Pancreas (tissue), 10 donors: ENCODE measurements around the gene GREB1L. TPM values are rescaled to one million over a fixed set of nuclear protein-coding genes. Genes with fewer than 3 reads are reported as not detected.

ENCODE experiments used
- ATAC-seq, 4 donors: fragments of 200-7000 bp; cut with Tn5 transposase; one replicate each; pipeline versions ENCODE4 v1.8.0 to v1.9.1; 2020; ENCODE audit warnings: mild to moderate bottlenecking in 4 of 4, moderate library complexity in 4 of 4
- DNase-seq, 6 donors: peaks; one replicate each; pipeline ENCODE4 v3.0.0-alpha.2; 2020
- FAIRE-seq: peaks from 2 replicates; lab custom pipeline; 2012; peaks lifted over from hg19 to GRCh38; lab: Jason Lieb, UNC
- H3K27ac ChIP-seq, 4 donors: fragments of 200-600 bp; sonication (generic); 1 replicate in 3 of 4; 2 replicates in 1 of 4; pipeline versions ENCODE4 v1.5.0 to v1.8.0; 2020
- H3K27me3 ChIP-seq, 4 donors: fragments of 200-600 bp; one replicate each; pipeline ENCODE4 v1.8.0; 2021
- H3K36me3 ChIP-seq, 3 donors: fragments of 200-600 bp; sonication (generic) in 1 of 3; one replicate each; pipeline versions ENCODE4 v1.5.0 to v1.8.0; 2020 to 2021
- H3K4me1 ChIP-seq, 3 donors: fragments of 200-600 bp; one replicate each; pipeline ENCODE4 v1.8.0; 2021
- H3K4me3 ChIP-seq, 4 donors: fragments of 200-600 bp; sonication (generic) in 2 of 4; one replicate each; pipeline versions ENCODE4 v1.5.0 to v1.8.0; 2020 to 2021
- H3K9me3 ChIP-seq, 4 donors: fragments of 200-600 bp; one replicate each; pipeline ENCODE4 v1.8.0; 2021
- WGBS, 2 donors: extraction: QIAGEN DNeasy Blood & Tissue Kit; methylation state at CpG; one replicate each; pipeline ENCODE4 v1.1.7; 2013; 5-methylcytosine and 5-hydroxymethylcytosine counted together
- intact Hi-C, 3 donors: fragments of 100-400 bp; cut with DNase I; formaldehyde crosslinking; loops; one replicate each; pipeline versions ENCODE4 v1.11.1 to v1.14.2; 2022
- polyA plus RNA-seq, 2 donors: library from polyadenylated mRNA; stranded (reverse); fragments of 200-250 nt; gene quantifications; one replicate each; pipeline ENCODE4 v1.2.3, GENCODE V29; 2013
- total RNA-seq, 6 donors: library from RNA; stranded (reverse); fragmentation: NEBNext Ultra II Directional in 4 of 6; extraction: Animal tissue kit (Norgen Biotek cat#: 25700) in 4 of 6; gene quantifications; one replicate each; pipeline versions ENCODE4 v1.2.1 to v1.2.4, GENCODE V29; 2021 to 2023
- TF ChIP-seq, protein P1 (sequence below), 4 donors: fragments of 200-600 bp; sonication (generic) in 3 of 4; IDR thresholded peaks; one replicate each; pipeline versions ENCODE4 v1.5.0 to v1.8.0; 2021; ENCODE audit warnings: antibody characterized with exemption in 4 of 4
- donor health status: healthy with polysubstance abuse.
- donor health status: DM: no; HTN: no; CAD: no; lungs with moderate emphysema.
- donor health status: DM: no; HTN: no; CAD: no.
- donor health status: control.
- donor health status: control.
- donor health status: Bipolar disorder and iron deficiency.
- donor health status: DM: yes; HTN: yes; CAD: no.
- donor health status: DM: no; HTN: no; CAD: no.
- donor health status: DM: no; HTN: no; CAD: no.
- donor health status: DM: yes; HTN: yes; CAD: no.

GREB1L gene
- total and polyA plus RNA-seq, 8 donors, result 0.03 to 0.34 (median 0.19) TPM; not detected in 2

DNA sequence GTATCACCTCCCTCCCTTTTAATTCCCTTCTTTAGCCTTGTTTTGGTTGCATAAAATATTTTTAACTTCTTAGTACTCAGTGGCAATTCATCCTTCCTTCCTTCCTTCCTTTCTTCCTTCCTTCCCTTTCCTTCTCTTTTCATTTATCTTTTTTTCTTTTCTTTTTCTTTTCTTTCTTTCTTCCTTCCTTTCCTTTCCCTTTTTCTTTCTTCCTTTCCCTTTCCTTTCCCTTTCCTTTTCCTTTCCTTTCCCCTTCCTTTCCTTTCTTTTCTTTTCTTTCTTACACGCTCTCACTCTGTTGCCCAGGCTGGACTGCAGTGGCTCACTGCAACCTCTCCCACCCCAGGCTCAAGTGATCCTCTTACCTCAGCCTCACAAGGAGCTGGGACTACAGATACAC, 160.2 kb downstream of the GREB1L start:
- 90 to 100% methylated on average over 1 of the region's 1 CpG for WGBS, 2 donors
- TF ChIP-seq, protein P1, sequence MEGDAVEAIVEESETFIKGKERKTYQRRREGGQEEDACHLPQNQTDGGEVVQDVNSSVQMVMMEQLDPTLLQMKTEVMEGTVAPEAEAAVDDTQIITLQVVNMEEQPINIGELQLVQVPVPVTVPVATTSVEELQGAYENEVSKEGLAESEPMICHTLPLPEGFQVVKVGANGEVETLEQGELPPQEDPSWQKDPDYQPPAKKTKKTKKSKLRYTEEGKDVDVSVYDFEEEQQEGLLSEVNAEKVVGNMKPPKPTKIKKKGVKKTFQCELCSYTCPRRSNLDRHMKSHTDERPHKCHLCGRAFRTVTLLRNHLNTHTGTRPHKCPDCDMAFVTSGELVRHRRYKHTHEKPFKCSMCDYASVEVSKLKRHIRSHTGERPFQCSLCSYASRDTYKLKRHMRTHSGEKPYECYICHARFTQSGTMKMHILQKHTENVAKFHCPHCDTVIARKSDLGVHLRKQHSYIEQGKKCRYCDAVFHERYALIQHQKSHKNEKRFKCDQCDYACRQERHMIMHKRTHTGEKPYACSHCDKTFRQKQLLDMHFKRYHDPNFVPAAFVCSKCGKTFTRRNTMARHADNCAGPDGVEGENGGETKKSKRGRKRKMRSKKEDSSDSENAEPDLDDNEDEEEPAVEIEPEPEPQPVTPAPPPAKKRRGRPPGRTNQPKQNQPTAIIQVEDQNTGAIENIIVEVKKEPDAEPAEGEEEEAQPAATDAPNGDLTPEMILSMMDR (IDR thresholded peaks at IDR 0.05), result no peak
- intact Hi-C loops, result no loop called here
- no peak for DNase-seq
- no peaks in the 10 kb centered on the region for H3K4me1 ChIP-seq
- no peak for ATAC-seq
- H3K27me3 ChIP-seq, result peaks cover 0 to 3% (median 0%) of the 10 kb centered on the region in 4 donors
- H3K36me3 ChIP-seq, result no peaks in the 10 kb centered on the region
- no peak overlapping the region for H3K4me3 ChIP-seq
- no peak overlapping the region for H3K27ac ChIP-seq
- H3K9me3 ChIP-seq, result no peaks in the 10 kb centered on the region
- FAIRE-seq, result no peak

DNA sequence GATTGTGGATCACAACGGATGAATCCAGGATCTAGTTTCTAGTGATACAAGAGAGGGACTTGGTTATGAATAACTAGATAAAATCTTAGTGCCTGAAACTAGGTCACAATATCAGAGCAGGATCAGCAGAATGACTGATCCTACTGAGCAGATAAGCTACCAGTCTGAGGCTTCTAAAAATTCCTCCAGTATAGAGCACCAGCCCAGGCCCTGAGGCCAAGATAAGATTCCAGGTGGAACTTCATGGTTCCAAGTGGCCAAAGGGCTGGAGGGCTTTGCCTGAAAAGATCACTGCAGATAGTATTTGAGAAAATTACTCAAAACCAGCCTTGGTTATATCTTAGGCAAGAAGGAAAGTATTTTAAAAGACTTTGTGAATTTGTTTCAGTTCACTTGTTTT, 162.4 kb downstream of the GREB1L start:
- TF ChIP-seq, protein P1 (IDR thresholded peaks at IDR 0.05), result no peak
- DNase-seq, result no peak
- WGBS, 2 donors, result 75 to 76% methylated on average over 1 of the region's 1 CpG
- no peak overlapping the region for H3K4me3 ChIP-seq
- FAIRE-seq, result no peak
- H3K27me3 ChIP-seq, result no peaks in the 10 kb centered on the region
- intact Hi-C loops, result no loop called here
- no peak overlapping the region for H3K27ac ChIP-seq
- no peaks in the 10 kb centered on the region for H3K36me3 ChIP-seq
- no peaks in the 10 kb centered on the region for H3K9me3 ChIP-seq
- ATAC-seq, result no peak
- no peaks in the 10 kb centered on the region for H3K4me1 ChIP-seq

DNA sequence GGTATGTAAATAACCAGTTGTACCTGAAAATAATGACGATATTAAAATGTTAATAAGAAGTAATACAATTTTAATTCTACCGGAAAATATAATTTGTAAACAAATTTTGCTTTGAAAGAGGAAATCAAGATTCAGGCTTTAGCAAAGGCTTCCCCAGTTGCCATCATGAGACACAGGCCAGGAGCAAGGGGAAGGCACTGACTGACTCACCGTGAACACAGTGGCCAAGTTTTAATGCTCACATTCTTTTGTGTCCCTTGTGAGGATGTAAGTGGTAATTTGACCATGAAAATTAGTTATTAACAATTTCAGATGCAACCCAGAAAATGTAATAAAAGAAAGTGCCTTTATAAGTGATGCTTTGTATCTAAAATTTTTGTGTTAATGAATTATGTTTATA, 164.1 kb downstream of the GREB1L start:
- no peak for DNase-seq
- Histone ChIP-seq H3K27me3 (no peaks in the 10 kb centered on the region), H3K27ac (no peak overlapping the region), H3K9me3 (no peaks in the 10 kb centered on the region), H3K4me3 (no peak overlapping the region), H3K36me3 (no peaks in the 10 kb centered on the region), H3K4me1 (no peaks in the 10 kb centered on the region)
- intact Hi-C loops, result no loop called here
- 76 to 93% methylated on average over 3 of the region's 3 CpGs for WGBS, 2 donors
- ATAC-seq, result no peak
- TF ChIP-seq, protein P1 (IDR thresholded peaks at IDR 0.05), result no peak
- no peak for FAIRE-seq

DNA sequence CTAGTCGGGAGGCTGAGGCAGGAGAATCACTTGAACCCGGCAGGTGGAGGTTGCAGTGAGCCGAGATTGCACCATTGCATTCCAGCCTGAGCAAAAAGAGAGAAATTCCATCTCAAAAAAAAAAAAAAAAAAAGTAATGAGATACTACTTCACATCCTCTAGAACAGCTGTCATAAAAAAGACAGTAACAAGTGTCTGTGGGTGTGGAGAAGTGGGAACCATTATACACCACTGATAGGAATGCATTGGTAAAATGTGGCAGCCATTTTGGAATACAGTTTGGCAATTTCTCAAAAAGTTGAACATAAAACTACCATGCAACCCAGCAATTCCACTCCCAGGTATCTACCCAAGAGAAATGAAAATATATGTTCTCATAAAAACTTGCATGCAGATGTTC, 166.6 kb downstream of the GREB1L start:
- Histone ChIP-seq H3K27ac (no peak overlapping the region), H3K4me3 (no peak overlapping the region), H3K27me3 (no peaks in the 10 kb centered on the region), H3K36me3 (no peaks in the 10 kb centered on the region), H3K4me1 (no peaks in the 10 kb centered on the region), H3K9me3 (no peaks in the 10 kb centered on the region)
- no peak for DNase-seq
- no peak for ATAC-seq
- TF ChIP-seq, protein P1 (IDR thresholded peaks at IDR 0.05), result no peak
- intact Hi-C loops, result no loop called here
- WGBS, 2 donors, result 60 to 73% methylated on average over 3 of the region's 3 CpGs
- FAIRE-seq, result no peak

DNA sequence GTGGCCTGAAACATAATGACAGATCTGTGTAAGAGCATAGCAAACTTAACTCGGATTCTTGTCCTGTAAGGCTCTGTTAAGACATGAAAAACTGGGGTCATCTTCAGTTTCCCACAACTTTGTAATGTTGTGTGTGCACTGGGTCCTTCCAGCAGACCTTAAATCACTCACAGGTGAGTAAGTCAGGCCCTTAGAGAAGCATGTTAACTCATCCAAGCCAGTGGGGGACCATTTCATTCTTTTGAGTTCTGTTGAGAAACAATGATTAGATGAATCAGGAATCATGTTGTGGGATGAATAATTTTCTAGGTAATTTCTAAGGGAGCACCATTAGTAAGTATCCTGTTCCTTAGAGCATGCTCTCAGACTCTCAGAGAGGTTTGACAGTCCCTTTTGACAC, 191.4 kb downstream of the GREB1L start:
- Histone ChIP-seq H3K4me3 (no peak overlapping the region), H3K9me3 (no peaks in the 10 kb centered on the region), H3K36me3 (no peaks in the 10 kb centered on the region), H3K27ac (no peak overlapping the region), H3K27me3 (no peaks in the 10 kb centered on the region), H3K4me1 (no peaks in the 10 kb centered on the region)
- 50 to 72% methylated on average over 1 of the region's 1 CpG for WGBS, 2 donors
- ATAC-seq (no peak), DNase-seq (no peak), FAIRE-seq (no peak)
- TF ChIP-seq, protein P1 (IDR thresholded peaks at IDR 0.05), result no peak
- intact Hi-C loops, result no loop called here
